Panc1 (cell line): ENCODE data around the gene SRSF5. TPM values are rescaled to one million over a fixed set of nuclear protein-coding genes. Genes with fewer than 3 reads are reported as not detected.

Experiments
- ATAC-seq: fragments of 200-7000 bp; cut with Tn5 transposase; 2 replicates; pipeline ENCODE4 v1.9.1; 2020; ENCODE audit warnings: mild to moderate bottlenecking, moderate library complexity
- BruUV-seq: library from RNA; stranded (reverse); fragments of 400-500 nt; replicated peaks from 2 replicates; lab custom pipeline; 2021; lab: Mats Ljungman, UMichigan
- CTCF ChIA-PET: fragments of 300-600 bp; sonication (Branson Sonifier 250); formaldehyde crosslinking; loops from one replicate; lab custom pipeline; 2022; ENCODE audit warnings: antibody characterized with exemption; lab: Charles Lee
- POLR2A ChIA-PET: fragments of 300-600 bp; sonication (Branson Sonifier 250); formaldehyde crosslinking; loops from one replicate; lab custom pipeline; 2022; ENCODE audit warnings: antibody characterized with exemption; lab: Charles Lee
- DNase-seq: peaks from one replicate; pipeline ENCODE4 v3.0.0-alpha.2; 2010; ENCODE audit warnings: low read depth, low spot score
- H3K27ac ChIP-seq: 2 replicates; pipeline ENCODE4 v1.5.1; 2011; ENCODE audit warnings: mild to moderate bottlenecking, low read length, inconsistent platforms
- H3K27me3 ChIP-seq: fragments of 200-500 bp; sonication (Bioruptor generic); 2 replicates; pipeline ENCODE4 v1.6.0; 2014; ENCODE audit warnings: low read length, inconsistent platforms; ENCODE audit not compliant: control insufficient read depth, insufficient read depth
- H3K36me3 ChIP-seq: fragments of 200-500 bp; sonication (Bioruptor generic); 2 replicates; pipeline ENCODE4 v1.5.1; 2014; ENCODE audit warnings: inconsistent platforms, mild to moderate bottlenecking, low read length, moderate library complexity; ENCODE audit not compliant: control insufficient read depth, insufficient read depth
- H3K4me1 ChIP-seq: 2 replicates; pipeline ENCODE4 v1.5.1; 2011; ENCODE audit warnings: inconsistent platforms, mild to moderate bottlenecking, low read length, moderate library complexity; ENCODE audit not compliant: control insufficient read depth, insufficient read depth
- H3K4me3 ChIP-seq, 2 experiments: 2 replicates each; pipeline ENCODE4 v1.5.1; 2011 to 2012; ENCODE audit warnings: low read depth in 2 of 2, low read length in 2 of 2, mild to moderate bottlenecking in 2 of 2, inconsistent platforms in 1 of 2, moderate library complexity in 1 of 2
- H3K9me3 ChIP-seq: fragments of 200-500 bp; sonication (Bioruptor generic); 2 replicates; pipeline ENCODE4 v1.5.1; 2014; ENCODE audit warnings: low read depth, mild to moderate bottlenecking, inconsistent platforms, low read length, moderate library complexity; ENCODE audit not compliant: control insufficient read depth, insufficient read depth
- POLR2AphosphoS5 ChIP-seq: IDR thresholded peaks from 2 replicates; pipeline ENCODE4 v1.6.1; 2012; ENCODE audit warnings: mild to moderate bottlenecking, low read depth, low read length, moderate library complexity
- SIN3A ChIP-seq: IDR thresholded peaks from 2 replicates; pipeline ENCODE4 v1.6.1; 2012; ENCODE audit warnings: low read depth, mild to moderate bottlenecking, low read length, moderate library complexity, borderline replicate concordance; ENCODE audit not compliant: insufficient read depth
- TCF7L2 ChIP-seq: IDR thresholded peaks from 2 replicates; pipeline ENCODE4 v1.6.1; 2011; ENCODE audit warnings: mild to moderate bottlenecking, low read depth, low read length, inconsistent platforms
- in situ Hi-C: cut with HindIII; loops from 2 replicates; pipeline ENCODE4 v1.10.0; 2016; ENCODE audit warnings: low sequenced_read_pairs, low pct_unique_long_range_greater_than_20kb
- intact Hi-C: fragments of 100-400 bp; cut with micrococcal nuclease; formaldehyde crosslinking; loops from one replicate; pipeline ENCODE4 v1.10.0; 2022; ENCODE audit not compliant: unreplicated experiment
- total RNA-seq: library from RNA; stranded (reverse); gene quantifications from one replicate; pipeline ENCODE4 v1.2.1, GENCODE V29; 2021; ENCODE audit not compliant: unreplicated experiment
- TF ChIP-seq, protein P1 (sequence below), 2 experiments: IDR thresholded peaks; 2 replicates each; pipeline ENCODE4 v1.6.1; 2011 to 2012; ENCODE audit warnings: low read depth in 2 of 2, control low read depth in 1 of 2, low read length in 1 of 2, mild to moderate bottlenecking in 1 of 2, moderate library complexity in 1 of 2; ENCODE audit not compliant: insufficient read depth in 1 of 2
- TF ChIP-seq, protein P2 (sequence below): fragments of 450-650 bp; IDR thresholded peaks from 2 replicates; pipeline ENCODE4 v1.5.1; 2017; ENCODE audit warnings: mild to moderate bottlenecking

SRSF5 gene
- total RNA-seq, 1 experiment from 2014 or later = 154 TPM

DNA sequence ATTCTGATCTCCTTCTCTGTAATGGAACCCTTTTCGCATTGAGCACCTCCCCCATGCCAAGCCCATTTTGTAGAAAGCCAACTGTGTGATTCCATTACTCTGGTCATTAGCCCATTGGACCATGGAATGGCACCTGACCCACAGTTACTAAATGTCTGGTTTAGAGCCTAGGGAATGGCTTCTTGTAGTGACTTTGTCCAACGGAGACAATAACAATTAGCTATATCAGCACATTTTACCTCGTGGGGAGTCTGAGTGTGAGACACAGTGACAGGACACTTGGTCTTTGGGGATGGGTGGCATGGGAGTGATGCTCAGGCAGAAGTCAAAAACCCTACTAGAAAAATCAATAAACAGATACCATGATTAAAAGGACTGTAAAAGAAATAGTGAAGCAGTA lies 19.7 kb downstream of the SRSF5 start:
- no TSS peak for BruUV-seq
- ATAC-seq = no peak
- Histone ChIP-seq H3K9me3 (no peaks in the 10 kb centered on the region), H3K4me3 (no peak overlapping the region), H3K27me3 (no peaks in the 10 kb centered on the region), H3K36me3 (no peaks in the 10 kb centered on the region), H3K27ac (no peak overlapping the region), H3K4me1 (no peaks in the 10 kb centered on the region)
- TF ChIP-seq TCF7L2 (no peak), SIN3A (no peak), POLR2AphosphoS5 (no peak)
- TF ChIP-seq, protein P1, sequence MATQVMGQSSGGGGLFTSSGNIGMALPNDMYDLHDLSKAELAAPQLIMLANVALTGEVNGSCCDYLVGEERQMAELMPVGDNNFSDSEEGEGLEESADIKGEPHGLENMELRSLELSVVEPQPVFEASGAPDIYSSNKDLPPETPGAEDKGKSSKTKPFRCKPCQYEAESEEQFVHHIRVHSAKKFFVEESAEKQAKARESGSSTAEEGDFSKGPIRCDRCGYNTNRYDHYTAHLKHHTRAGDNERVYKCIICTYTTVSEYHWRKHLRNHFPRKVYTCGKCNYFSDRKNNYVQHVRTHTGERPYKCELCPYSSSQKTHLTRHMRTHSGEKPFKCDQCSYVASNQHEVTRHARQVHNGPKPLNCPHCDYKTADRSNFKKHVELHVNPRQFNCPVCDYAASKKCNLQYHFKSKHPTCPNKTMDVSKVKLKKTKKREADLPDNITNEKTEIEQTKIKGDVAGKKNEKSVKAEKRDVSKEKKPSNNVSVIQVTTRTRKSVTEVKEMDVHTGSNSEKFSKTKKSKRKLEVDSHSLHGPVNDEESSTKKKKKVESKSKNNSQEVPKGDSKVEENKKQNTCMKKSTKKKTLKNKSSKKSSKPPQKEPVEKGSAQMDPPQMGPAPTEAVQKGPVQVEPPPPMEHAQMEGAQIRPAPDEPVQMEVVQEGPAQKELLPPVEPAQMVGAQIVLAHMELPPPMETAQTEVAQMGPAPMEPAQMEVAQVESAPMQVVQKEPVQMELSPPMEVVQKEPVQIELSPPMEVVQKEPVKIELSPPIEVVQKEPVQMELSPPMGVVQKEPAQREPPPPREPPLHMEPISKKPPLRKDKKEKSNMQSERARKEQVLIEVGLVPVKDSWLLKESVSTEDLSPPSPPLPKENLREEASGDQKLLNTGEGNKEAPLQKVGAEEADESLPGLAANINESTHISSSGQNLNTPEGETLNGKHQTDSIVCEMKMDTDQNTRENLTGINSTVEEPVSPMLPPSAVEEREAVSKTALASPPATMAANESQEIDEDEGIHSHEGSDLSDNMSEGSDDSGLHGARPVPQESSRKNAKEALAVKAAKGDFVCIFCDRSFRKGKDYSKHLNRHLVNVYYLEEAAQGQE (IDR thresholded peaks at IDR 0.05; ENCODE audit: insufficient read depth in 1 of 2, low read depth in 2 of 2, low read length in 1 of 2) = no peak
- TF ChIP-seq, protein P2, sequence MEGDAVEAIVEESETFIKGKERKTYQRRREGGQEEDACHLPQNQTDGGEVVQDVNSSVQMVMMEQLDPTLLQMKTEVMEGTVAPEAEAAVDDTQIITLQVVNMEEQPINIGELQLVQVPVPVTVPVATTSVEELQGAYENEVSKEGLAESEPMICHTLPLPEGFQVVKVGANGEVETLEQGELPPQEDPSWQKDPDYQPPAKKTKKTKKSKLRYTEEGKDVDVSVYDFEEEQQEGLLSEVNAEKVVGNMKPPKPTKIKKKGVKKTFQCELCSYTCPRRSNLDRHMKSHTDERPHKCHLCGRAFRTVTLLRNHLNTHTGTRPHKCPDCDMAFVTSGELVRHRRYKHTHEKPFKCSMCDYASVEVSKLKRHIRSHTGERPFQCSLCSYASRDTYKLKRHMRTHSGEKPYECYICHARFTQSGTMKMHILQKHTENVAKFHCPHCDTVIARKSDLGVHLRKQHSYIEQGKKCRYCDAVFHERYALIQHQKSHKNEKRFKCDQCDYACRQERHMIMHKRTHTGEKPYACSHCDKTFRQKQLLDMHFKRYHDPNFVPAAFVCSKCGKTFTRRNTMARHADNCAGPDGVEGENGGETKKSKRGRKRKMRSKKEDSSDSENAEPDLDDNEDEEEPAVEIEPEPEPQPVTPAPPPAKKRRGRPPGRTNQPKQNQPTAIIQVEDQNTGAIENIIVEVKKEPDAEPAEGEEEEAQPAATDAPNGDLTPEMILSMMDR = no peak
- no peak for DNase-seq
- POLR2A ChIA-PET = no interaction called here
- in situ Hi-C loops = no loop called here
- CTCF ChIA-PET = no interaction called here
- intact Hi-C loops = no loop called here

DNA sequence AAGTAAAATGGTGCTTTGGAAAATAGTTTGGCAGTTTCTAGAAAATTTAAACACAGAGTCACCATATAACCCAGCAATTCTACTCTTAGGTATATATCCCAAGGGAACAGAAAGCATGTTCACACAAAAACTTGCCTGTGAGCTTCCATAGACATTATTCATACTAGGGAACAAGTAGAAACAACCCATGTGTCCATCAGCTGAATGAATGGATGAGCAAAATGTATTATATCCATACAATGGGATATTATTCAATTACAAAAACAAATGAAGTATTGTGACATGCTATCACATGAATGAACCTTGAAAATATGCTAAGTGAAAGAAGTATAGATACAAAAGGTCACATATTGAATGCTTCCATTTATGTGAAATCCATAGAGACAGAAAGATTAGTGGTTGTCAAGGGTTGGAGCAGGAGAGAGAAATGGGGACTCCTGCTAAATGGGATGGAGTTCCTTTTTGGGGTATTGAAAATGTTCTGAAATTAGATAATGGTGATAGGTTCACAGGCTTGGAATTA lies 22.2 kb downstream of the SRSF5 start:
- no TSS peak for BruUV-seq
- no peaks in the 10 kb centered on the region for H3K9me3 ChIP-seq
- no peaks in the 10 kb centered on the region for H3K27me3 ChIP-seq
- H3K4me1 ChIP-seq = no peaks in the 10 kb centered on the region
- no peak for DNase-seq
- H3K27ac ChIP-seq = no peak overlapping the region
- in situ Hi-C loops (no loop called here), intact Hi-C loops (no loop called here)
- ChIA-PET POLR2A (interaction anchor here (0.5 kb wide), 1 partner anchor 148 kb away, joined by 4 read pairs; no protein-coding TSS in a partner anchor), CTCF (no interaction called here)
- H3K4me3 ChIP-seq = no peak overlapping the region
- ATAC-seq = no peak
- no peak for TF ChIP-seq SIN3A
- TF ChIP-seq, protein P1 (IDR thresholded peaks at IDR 0.05; ENCODE audit: insufficient read depth in 1 of 2, low read depth in 2 of 2, low read length in 1 of 2) = no peak
- TF ChIP-seq, protein P2 = no peak
- TF ChIP-seq POLR2AphosphoS5 = no peak
- TF ChIP-seq TCF7L2 = no peak
- no peaks in the 10 kb centered on the region for H3K36me3 ChIP-seq
